Measurements from ENCODE around the gene GJA10. TPM values are rescaled to one million over a fixed set of nuclear protein-coding genes. Genes with fewer than 3 reads are reported as not detected.

The GJA10 gene
- total RNA-seq, 2 donors from 2014 or later = not detected

DNA sequence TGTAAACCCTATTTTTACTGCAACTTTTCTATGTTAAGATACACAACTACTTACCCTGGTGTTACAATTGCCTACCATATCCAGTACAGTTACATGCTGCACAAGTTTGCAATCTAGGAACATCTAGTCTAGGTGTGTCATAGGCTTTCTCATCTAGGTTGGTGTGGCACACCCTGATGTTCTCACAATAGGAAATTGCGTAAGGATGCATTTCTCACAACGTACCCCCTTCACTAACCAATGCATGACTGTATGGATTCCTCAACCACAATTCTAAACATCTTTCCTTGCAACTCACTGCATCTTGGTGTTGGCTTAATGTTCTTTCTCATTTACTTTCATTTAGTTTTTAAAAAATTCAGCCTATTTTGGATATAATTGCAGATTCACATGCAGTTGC, 31.6 kb downstream of the GJA10 start:
- Mint-ChIP-seq H3K27me3 (ENCODE audit: low read depth) (no peaks in the 10 kb centered on the region), H3K4me3 (no peak overlapping the region), H3K4me1 (ENCODE audit: low read depth) (peaks cover 52% of the 10 kb centered on the region), H3K36me3 (ENCODE audit: insufficient read depth in 2 of 2) (peaks cover 10 to 17% of the 10 kb centered on the region in 2 donors), H3K27ac (no peak overlapping the region), H3K9me3 (no peaks in the 10 kb centered on the region)
- DNase-seq (no peak), ATAC-seq (replicated peaks in 1 of 2) (peak; percentile 39 to 57)

DNA sequence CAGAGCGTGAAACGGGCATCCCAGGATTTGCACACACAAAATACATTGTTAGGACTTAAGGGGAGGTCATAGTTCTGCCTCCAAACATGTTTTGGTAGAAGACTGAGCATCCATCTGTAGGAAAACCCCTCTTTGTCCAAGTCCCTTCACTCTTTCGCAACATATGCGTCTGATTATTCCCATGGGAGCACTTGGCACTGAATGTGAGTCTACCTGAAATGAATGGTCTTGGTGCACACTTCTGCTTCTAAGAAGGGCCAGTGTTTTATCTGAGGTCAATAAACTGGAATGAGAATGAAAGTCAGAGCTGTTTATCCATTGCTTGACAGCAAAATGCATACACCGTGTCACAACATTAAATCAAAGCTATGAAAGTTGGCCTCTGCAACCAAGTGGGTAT, 33.0 kb downstream of the GJA10 start:
- Mint-ChIP-seq H3K4me3 (no peak overlapping the region), H3K27me3 (ENCODE audit: low read depth) (no peaks in the 10 kb centered on the region), H3K9me3 (no peaks in the 10 kb centered on the region), H3K27ac (no peak overlapping the region), H3K36me3 (ENCODE audit: insufficient read depth in 2 of 2) (peaks cover 12 to 23% of the 10 kb centered on the region in 2 donors), H3K4me1 (ENCODE audit: low read depth) (peaks cover 61% of the 10 kb centered on the region)
- no peak for DNase-seq
- ATAC-seq (replicated peaks in 1 of 2) = no peak

DNA sequence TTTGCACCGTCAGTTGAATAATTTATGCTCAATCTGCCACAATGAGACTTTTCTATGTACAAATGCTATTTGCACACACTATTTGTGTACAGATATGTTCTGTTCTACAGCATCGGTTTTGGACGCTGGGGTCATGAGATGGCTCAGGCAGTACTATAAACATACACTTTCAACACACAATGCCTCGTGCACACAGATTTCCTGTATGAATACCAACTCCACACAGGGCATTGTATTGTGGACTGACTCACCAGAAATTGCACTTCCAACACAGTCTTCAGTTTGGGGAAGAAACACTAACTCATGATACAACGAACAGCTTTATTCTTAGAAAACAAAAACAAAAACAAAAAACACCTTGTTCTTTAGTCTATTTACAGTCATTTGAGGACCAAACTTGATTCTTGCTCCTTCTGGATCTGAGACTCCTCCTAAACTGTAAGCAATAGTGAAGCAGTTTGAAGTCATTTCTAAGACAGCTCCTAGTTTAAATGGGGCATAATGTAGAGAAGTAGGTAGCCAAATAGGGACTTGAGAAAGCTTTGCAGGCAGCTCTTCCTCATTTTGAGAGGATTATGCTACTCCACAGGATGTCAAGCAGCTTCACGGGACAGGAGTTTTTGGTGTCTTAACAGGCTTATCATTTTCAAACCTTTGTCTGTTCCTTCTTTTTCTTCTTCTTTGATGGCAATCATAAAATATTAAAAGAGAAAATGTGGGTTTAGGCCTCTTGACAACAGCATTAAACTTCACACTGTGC, 33.7 kb downstream of the GJA10 start:
- H3K4me3 Mint-ChIP-seq = no peak overlapping the region
- H3K4me1 Mint-ChIP-seq (ENCODE audit: low read depth) = peaks cover 61% of the 10 kb centered on the region
- peaks cover 12 to 24% of the 10 kb centered on the region in 2 donors for H3K36me3 Mint-ChIP-seq (ENCODE audit: insufficient read depth in 2 of 2)
- no peaks in the 10 kb centered on the region for H3K9me3 Mint-ChIP-seq
- H3K27ac Mint-ChIP-seq = peak overlapping the region; percentile 93
- ATAC-seq (replicated peaks in 1 of 2) = no peak
- no peak for DNase-seq
- no peaks in the 10 kb centered on the region for H3K27me3 Mint-ChIP-seq (ENCODE audit: low read depth)

DNA sequence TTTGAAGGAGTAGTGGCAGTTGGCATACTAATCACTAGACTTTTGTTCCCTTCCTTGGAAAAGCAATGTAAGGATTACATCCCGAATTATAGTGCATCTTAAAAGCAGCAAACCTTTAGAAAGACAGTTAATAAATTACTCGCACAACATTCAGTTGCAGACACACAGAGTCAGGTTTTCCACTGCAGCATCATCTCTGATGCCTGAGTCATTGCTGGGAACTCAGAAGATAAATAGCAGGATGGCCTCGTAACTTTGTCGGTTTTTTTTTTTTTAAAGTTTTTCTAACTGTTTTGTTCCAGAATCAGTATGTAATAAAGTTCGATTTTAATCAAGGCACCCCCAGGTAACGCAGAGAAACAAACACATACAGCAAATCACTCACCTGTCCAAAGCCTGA, 34.3 kb downstream of the GJA10 start:
- DNase-seq (peak in 1 of 2 donors; percentile 25), ATAC-seq (replicated peaks in 1 of 2) (peak; percentile 44 to 61)
- Mint-ChIP-seq H3K27ac (peak overlapping the region; percentile 93), H3K9me3 (no peaks in the 10 kb centered on the region), H3K27me3 (ENCODE audit: low read depth) (no peaks in the 10 kb centered on the region), H3K36me3 (ENCODE audit: insufficient read depth in 2 of 2) (peaks cover 17 to 30% of the 10 kb centered on the region in 2 donors), H3K4me3 (peak overlapping the region in 1 of 2 donors; percentile 43), H3K4me1 (ENCODE audit: low read depth) (peaks cover 61% of the 10 kb centered on the region)

DNA sequence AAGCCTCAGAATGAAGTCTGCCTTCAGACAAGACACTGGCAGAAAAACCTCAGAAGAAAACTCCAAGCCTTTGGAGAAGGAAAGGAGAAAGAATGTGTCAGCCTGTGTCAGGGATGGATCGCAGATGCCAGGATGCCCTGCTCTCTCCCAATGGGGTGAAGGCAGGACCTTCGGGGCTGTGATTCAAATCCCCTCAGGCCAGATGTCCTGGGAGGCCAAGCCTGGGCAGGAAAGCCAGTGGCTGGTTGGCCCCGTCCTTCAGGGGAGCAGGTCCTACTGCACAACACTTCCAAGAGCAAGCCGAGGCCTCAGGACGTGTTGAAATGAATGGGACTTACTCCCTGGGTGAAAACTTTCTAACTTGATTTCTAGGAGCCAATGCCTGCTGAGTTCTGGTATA, 36.5 kb downstream of the GJA10 start:
- H3K27ac Mint-ChIP-seq = no peak overlapping the region
- H3K27me3 Mint-ChIP-seq (ENCODE audit: low read depth) = no peaks in the 10 kb centered on the region
- DNase-seq = no peak
- peaks cover 21 to 43% of the 10 kb centered on the region in 2 donors for H3K36me3 Mint-ChIP-seq (ENCODE audit: insufficient read depth in 2 of 2)
- no peaks in the 10 kb centered on the region for H3K9me3 Mint-ChIP-seq
- no peak for ATAC-seq (replicated peaks in 1 of 2)
- H3K4me3 Mint-ChIP-seq = no peak overlapping the region
- peaks cover 69% of the 10 kb centered on the region for H3K4me1 Mint-ChIP-seq (ENCODE audit: low read depth)

- Mint-ChIP-seq H3K4me3 (no peak overlapping the region), H3K36me3 (ENCODE audit: insufficient read depth in 2 of 2) (peaks cover 23 to 53% of the 10 kb centered on the region in 2 donors), H3K27ac (peak overlapping the region; percentile 73), H3K9me3 (no peaks in the 10 kb centered on the region), H3K27me3 (ENCODE audit: low read depth) (no peaks in the 10 kb centered on the region), H3K4me1 (ENCODE audit: low read depth) (peaks cover 54% of the 10 kb centered on the region)
- DNase-seq (no peak), ATAC-seq (replicated peaks in 1 of 2) (no peak)
These were observed 38.1 kb downstream of the GJA10 start for GRCh38 chr6:89932245-89932802.

DNA sequence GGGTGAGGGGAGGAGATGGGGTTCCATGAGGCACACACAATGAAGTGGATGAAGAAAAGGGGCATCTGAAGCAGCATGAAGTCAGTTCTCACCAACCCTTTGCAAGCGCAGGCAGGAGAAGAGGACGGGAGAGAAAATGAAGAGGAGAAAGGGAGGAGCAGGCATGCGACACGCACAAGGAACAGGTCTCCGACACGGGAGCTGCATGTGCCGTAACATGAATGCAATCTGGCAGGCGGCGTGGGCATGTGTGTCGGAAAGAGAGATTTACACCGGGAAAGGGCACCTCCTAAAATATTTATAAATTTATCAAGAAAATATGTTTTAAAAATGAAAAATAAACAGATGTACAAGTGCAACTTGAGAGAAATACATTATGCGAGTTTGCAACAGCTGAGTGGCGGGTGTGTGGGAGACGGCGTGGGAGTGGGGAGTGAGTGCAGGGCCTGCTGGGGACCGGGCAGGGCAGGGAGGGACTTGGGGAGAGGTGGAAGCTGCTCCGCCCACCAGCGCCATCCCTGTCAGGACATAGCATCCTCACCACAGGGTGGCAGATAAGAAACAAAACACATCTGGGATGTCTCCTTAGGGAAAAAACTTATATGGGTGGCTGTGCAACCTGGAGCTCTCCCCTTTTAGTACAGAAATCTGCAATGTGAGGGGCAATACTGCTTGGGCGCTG, 40.6 kb downstream of the GJA10 start:
- H3K4me1 Mint-ChIP-seq (ENCODE audit: low read depth) = peaks cover 35% of the 10 kb centered on the region
- peaks cover 15 to 56% of the 10 kb centered on the region in 2 donors for H3K36me3 Mint-ChIP-seq (ENCODE audit: insufficient read depth in 2 of 2)
- no peaks in the 10 kb centered on the region for H3K9me3 Mint-ChIP-seq
- no peak overlapping the region for H3K4me3 Mint-ChIP-seq
- DNase-seq (no peak), ATAC-seq (replicated peaks in 1 of 2) (no peak)
- H3K27me3 Mint-ChIP-seq (ENCODE audit: low read depth) = no peaks in the 10 kb centered on the region
- no peak overlapping the region for H3K27ac Mint-ChIP-seq

DNA sequence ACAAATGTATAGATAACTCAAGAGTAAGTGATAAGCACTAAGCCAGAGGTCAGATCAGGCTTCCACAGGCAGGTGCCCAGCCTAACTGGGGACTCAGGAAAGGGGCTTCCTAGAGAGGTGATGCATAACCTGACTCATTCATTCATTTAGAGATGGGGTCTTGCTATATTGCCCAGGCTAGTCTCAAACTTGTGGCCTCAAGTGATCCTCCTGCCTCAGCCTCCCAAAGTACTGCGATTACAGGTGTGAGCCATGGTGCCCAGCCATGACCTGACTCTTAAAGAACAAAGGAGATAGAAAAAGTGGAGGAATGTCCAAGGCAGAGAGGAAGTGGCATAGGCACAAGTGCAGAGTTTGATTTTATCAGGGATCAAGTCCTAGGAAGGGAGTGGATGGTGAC, 41.9 kb downstream of the GJA10 start:
- no peaks in the 10 kb centered on the region for H3K9me3 Mint-ChIP-seq
- peaks cover 16 to 56% of the 10 kb centered on the region in 2 donors for H3K36me3 Mint-ChIP-seq (ENCODE audit: insufficient read depth in 2 of 2)
- ATAC-seq (replicated peaks in 1 of 2) (no peak), DNase-seq (no peak)
- H3K27ac Mint-ChIP-seq = no peak overlapping the region
- H3K4me3 Mint-ChIP-seq = no peak overlapping the region
- no peaks in the 10 kb centered on the region for H3K27me3 Mint-ChIP-seq (ENCODE audit: low read depth)
- peaks cover 35% of the 10 kb centered on the region for H3K4me1 Mint-ChIP-seq (ENCODE audit: low read depth)

GRCh38 chr6:89938014-89938413, 43.7 kb downstream of the GJA10 start:
- H3K36me3 Mint-ChIP-seq (ENCODE audit: insufficient read depth in 2 of 2) = peaks cover 13 to 54% of the 10 kb centered on the region in 2 donors
- no peak overlapping the region for H3K27ac Mint-ChIP-seq
- no peaks in the 10 kb centered on the region for H3K9me3 Mint-ChIP-seq
- no peak for DNase-seq
- H3K4me1 Mint-ChIP-seq (ENCODE audit: low read depth) = peaks cover 48% of the 10 kb centered on the region
- ATAC-seq (replicated peaks in 1 of 2) = no peak
- H3K27me3 Mint-ChIP-seq (ENCODE audit: low read depth) = no peaks in the 10 kb centered on the region
- no peak overlapping the region for H3K4me3 Mint-ChIP-seq

- Mint-ChIP-seq H3K36me3 (ENCODE audit: insufficient read depth in 2 of 2) (peaks cover 8 to 55% of the 10 kb centered on the region in 2 donors), H3K4me1 (ENCODE audit: low read depth) (peaks cover 56% of the 10 kb centered on the region), H3K4me3 (no peak overlapping the region), H3K27me3 (ENCODE audit: low read depth) (no peaks in the 10 kb centered on the region), H3K27ac (no peak overlapping the region), H3K9me3 (no peaks in the 10 kb centered on the region)
- ATAC-seq (replicated peaks in 1 of 2) (no peak), DNase-seq (no peak)
These were observed 44.9 kb downstream of the GJA10 start for GRCh38 chr6:89939144-89939543.

GRCh38 chr6:89940225-89941027, 46.2 kb downstream of the GJA10 start:
- H3K27me3 Mint-ChIP-seq (ENCODE audit: low read depth) = no peaks in the 10 kb centered on the region
- peak; percentile 79 to 86 for ATAC-seq (replicated peaks in 1 of 2)
- H3K4me3 Mint-ChIP-seq = peak overlapping the region in 1 of 2 donors; percentile 3
- peaks cover 8 to 55% of the 10 kb centered on the region in 2 donors for H3K36me3 Mint-ChIP-seq (ENCODE audit: insufficient read depth in 2 of 2)
- H3K4me1 Mint-ChIP-seq (ENCODE audit: low read depth) = peaks cover 62% of the 10 kb centered on the region
- H3K9me3 Mint-ChIP-seq = no peaks in the 10 kb centered on the region
- peak overlapping the region; percentile 42 for H3K27ac Mint-ChIP-seq
- DNase-seq = peak; percentile 63 to 64

DNA sequence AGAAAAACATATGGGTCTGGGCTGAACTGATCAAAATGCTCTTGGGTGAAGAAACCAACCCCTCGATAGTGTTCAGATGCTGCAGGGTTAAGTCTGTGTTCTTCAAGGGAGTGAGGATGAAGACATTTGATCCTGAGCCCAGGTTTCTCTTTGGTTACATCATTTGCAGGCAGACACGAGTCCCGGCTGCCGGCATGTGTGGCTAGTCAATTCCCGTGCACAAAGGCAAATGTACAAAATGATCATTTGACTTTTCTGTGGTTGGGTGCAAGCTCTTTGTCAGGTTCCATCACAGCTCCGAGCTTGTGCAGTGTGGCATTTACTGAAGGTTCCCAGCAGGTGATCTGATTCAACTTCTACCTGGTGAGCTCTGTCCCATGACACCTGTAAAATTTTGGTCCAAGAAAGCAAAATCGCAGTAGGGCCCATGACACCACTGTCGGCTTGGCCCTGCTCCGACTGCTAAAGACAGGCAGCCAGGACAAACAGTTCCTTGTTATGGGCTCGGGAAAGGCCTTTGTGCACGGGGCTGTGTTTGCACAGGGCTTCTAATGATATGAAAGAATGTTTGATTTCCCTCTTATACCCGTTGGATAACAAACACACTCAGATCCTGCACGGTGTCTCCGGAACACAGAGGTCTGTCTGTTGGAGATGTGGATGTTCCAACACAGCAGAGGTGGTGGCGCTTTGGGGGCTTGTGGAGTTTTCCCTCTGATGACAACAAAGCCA, 46.9 kb downstream of the GJA10 start:
- Mint-ChIP-seq H3K9me3 (no peaks in the 10 kb centered on the region), H3K4me1 (ENCODE audit: low read depth) (peaks cover 70% of the 10 kb centered on the region), H3K36me3 (ENCODE audit: insufficient read depth in 2 of 2) (peaks cover 7 to 53% of the 10 kb centered on the region in 2 donors), H3K4me3 (peak overlapping the region in 1 of 2 donors; percentile 3), H3K27ac (peak overlapping the region; percentile 74), H3K27me3 (ENCODE audit: low read depth) (no peaks in the 10 kb centered on the region)
- DNase-seq = no peak
- ATAC-seq (replicated peaks in 1 of 2) = peak in 1 of 2 donors; percentile 14
